ENCODE measurements around the gene ENG. TPM values are rescaled to one million over a fixed set of nuclear protein-coding genes. Genes with fewer than 3 reads are reported as not detected.

The ENG gene
- total RNA-seq, 1 experiment from 2014 or later = 12.9 TPM

DNA sequence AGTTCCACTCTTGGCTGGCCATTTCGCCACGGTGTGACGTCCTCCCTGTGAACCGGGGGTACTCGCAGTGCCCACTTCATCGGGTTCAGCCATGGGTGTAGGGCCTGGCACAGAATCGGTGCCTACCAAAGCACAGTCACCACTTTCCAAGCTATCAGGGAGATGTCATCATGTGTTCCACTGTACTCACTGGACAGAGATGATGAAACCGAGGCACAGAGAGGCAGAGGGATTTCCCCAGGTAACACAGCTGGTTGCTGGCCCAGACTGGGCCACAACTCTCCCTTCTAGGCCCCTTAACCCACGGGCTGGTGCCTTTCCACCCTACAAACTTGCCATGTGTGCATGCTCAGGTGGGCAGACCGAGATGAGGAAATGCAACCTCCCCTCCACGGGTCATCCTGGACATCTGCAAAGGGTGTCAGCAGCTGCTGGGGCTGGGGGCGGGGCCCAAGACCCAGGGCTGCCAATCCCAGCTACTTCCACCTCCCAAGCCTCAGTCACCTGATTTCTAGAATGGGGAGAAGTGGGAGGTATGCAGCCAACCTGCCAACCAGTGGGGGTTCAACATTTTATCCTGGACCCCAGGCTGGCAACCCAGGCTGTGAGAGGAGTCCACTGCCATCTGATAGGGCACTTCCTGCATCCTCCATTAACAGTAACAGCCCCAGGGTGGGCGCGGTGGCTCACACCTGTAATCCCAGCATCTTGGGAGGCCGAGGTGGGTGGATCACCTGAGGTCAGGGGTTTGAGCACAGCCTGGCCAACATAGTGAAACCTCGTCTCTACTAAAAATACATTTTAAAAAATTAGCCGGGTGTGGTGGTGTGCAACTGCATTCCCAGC is 75.1 kb downstream of the ENG start:
- DNase-seq (ENCODE audit: extremely low read depth, low read depth) = peak; percentile 52

DNA sequence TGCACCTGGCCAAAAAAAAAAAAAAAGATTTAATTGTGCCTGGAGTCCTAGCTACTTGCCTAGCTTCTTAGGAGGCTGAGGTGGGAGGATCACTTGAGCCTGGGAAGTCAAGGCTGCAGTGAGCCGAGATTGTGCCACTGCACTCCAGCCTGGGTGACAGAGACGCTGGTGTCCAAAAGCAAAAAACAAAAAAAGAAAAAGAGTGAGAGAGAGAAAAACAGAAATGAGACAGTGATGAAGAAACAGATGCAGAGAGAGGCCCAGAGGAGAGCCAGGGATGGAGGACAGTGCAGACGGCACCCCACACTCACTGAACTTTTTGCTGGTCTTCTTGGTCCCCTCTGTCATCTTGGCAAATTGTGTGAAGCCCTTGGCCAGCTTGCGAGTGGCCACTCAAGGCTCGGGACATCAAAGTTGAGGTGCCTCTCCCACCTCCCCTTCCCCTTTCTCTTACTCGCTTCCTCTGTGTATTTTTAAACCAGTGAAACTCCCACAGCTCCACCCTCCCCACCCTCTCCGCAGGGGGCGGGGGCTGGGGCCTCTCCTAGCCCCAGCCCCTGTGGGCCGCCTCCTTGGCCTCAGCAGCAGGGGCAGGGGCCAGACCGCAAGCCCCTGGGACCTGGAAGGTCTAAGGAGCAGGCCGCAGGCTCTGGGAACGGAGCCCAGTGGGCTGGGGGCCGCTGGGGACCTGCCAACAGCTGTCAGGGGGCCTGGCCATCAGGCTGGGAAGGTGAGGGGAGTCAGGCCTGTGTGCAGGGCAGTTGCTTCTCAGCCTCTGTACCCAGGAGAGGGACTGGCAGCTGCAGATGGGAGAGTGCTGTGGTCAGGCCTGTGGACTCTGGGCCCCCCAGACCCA is 76.0 kb downstream of the ENG start, which contains the start of gene SH2D3C:
Gene SH2D3C, minus strand, starts transcription at position 387 of the 856 bp plus-strand sequence. Its CDS starts 39 bp downstream, at position 348.
- no peak for DNase-seq (ENCODE audit: extremely low read depth, low read depth)

DNA sequence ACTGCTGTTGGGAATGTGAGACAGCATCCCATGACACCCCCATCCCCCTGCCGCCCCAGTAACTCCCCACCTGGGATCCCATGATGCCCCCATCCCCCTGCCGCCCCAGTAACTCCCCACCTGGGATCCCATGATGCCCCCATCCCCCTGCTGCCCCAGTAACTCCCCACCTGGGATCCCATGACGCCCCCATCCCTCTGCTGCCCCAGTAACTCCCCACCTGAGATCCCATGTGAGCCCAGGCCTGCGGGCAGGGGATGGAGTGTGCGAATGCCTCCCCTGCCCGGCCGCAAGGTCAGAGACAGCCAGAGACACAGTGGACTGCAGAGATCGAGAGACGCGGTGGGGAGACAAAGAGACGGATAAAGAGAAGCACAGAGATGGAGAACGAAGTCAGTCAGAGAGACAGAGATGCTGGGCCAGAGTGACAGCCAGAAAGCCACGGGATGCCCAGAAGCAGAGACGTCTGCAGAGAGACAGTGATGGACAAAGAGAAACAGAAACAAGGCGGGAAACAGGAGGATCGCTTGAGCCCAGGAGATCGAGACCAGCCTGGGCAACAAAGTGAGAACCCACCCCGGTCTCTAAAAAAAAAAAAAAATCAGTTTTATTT is 77.0 kb downstream of the ENG start:
- no peak for DNase-seq (ENCODE audit: extremely low read depth, low read depth)

DNA sequence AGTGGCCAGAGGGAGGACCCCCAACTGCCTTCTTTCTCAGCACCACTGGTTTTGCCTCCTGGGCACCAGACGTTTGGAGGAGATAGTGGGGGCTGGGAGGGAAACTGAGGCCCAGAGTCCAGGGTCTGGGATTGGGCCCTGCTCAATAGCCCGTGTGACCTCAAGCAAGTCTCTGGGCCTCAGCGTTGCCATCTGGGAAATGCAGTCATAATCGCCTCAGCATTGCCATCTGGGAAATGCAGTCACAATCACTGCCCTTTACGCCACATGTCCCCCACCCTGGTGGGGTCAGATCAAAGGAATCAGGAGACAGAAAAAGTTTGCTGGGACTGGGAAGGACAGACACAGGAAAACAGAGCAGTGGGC is 77.6 kb downstream of the ENG start:
- DNase-seq (ENCODE audit: extremely low read depth, low read depth) = no peak

DNA sequence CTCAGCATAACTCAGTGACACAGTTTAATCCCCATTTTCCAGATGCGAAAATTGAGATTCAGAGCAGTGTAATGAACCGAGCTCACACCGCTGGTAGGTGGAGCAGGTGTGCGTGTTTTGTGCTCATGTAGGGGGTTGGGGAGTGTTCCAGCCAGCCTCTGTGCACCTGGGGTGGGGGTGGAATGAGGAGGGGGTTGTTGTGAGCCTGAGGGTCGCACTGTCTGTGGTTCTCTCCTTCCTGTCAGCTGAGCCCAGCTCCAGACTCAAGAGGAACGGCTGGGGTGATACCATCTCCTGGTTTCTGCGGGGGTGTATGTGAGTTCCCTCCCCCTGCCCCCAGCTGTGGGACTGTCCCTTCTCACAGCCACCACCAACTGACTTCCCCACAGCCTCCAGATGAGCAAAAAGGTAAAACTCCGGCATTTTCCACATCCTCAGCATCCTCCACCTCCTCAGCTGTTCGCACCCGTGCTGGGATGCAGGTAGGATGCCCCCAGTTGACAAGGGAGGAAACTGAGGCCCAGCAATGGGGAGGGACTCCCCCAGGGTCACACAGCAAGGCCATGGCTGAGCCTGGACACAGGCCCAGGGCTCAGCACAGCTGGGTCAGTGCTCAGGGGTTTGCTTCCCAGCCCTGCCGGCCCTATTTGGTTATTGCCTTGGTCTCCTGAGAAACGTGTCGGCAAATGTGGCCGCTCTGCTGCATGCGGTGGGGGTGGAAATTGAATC is 78.1 kb downstream of the ENG start:
- DNase-seq (ENCODE audit: extremely low read depth, low read depth) = no peak

DNA sequence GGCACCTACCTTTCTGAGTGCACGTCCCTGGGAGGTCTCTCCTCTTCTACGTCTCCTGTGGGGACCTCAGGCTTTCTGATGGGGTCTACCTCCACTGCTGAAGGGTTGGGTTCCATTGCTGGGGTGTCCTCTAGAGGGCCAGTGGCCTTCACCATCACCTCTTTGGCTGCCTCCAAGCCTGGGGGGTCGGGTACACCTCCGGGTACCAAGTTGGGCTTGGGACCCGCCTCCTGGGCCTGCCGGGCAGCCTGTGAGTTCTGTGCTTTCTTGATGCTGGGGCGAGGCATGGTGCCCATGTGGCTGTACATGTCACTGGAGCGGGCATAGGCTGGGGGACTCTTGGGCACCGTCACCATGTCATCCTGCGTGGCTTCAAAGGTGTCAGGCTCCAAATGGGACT is 80.5 kb downstream of the ENG start:
- no peak for DNase-seq (ENCODE audit: extremely low read depth, low read depth)

DNA sequence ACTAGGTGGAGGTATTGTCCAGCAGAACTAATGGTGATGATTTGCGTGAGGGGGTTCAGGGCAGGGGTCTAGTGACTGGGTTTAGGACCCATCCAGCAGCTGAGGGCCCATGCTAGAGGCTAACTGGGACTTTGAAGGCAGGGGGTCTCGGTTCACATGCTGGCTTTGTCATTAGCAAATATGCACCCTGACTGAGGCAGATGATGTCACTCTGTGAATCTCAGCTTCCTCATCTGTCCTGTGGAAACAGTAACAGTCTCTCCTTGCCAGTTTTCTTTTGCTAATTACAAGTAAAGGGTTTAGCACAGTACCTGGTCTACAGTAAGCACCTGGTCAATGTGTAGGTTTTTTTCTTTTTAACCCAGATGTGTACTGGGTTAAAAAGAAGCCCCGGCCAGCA is 81.2 kb downstream of the ENG start:
- no peak for DNase-seq (ENCODE audit: extremely low read depth, low read depth)

DNA sequence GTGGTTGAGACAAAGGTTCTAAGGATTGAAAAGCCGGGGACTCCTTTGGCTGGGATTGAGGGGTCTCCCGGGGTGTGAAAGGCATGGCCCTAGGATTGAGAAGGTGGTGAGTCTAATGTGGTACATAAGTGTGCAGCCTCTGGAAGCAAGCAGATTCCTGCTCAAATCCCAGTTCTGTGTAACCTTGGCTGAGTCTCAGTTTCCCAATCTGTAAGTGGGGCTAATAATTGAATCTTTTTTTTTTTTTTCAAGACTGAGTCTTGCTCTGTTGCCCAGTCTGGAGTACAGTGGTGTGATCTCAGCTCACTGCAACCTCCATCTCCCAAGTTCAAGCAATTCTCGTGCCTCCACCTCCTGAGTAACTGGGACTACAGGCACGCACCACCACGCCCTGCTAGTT is 81.9 kb downstream of the ENG start:
- no peak for DNase-seq (ENCODE audit: extremely low read depth, low read depth)

DNA sequence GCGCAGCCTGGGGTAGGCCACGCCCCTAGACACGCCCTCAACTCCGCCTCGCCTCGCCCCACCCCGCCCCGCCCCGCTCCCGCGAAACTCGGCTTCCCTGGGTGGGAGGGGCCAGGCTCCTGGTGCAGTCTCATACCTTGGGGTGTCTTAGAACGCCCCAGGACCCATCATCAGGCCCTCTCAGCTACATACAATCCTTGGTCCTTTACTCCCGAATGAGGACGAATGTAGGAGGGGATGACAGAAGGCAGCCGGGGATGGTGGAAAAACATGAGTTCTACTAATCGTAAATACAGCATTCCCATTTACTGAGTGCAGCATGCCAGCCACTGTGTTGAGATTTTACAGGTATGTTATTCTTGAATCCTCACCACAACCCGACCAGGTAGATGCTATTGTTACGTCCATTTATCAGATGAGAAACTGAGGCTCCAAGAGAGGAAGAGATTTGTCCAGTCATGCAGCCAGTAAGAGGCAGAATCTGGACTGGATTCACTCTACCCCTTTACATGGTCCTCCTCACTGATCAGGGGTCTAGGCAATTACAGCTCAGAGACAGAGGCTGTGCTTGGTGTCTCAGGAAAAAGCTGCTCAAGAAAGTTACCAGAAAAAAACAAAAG is 82.8 kb downstream of the ENG start:
- no peak for DNase-seq (ENCODE audit: extremely low read depth, low read depth)

DNA sequence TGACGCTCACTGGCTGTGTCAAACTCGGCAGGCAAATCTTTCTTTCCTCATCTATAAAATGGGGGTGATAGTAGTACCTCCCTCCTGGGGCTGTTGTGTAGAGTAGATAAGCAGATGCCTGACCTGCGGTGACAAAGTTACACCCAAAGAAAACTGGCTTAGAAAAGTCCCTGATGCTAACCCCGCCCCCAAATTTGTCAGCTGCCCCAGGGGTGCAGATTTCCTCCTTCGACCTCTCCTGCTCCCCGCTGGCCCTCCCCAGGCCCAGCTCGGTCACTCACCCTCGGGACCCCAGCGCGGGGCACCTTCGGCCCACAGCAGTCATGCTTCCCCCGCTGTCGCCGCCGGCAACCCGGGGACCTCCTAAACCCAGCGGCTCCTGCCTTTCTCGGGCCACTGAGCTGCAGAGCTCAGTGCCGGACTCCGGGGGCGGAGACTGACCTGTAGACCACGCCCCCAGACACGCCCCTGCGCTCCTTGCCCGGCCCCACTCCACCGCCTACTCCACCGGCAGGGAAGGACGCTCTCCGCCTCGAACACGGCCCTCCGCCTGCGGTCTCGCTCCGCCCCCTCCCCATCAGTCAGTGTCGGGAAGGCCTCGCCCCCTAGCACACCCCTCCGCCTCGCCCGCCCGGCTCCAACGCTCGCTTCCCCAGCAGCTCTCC is 83.4 kb downstream of the ENG start:
- peak; percentile 97 for DNase-seq (ENCODE audit: extremely low read depth, low read depth)

DNA sequence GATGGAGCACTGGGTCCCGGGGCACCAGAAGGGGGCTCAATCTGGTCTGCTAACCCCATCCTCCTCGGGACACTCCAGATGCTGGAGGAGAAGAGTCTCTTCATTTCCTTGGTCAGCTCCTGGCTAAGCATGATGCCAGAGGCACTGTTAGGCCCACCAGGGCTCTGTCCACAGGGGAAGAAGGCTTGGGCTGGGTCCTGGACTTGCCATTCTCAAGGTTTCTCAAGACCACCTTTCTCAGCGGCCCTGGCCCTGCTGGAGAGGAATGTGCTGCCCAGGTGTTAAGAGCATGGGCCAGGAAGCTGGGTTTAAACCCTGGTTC is 83.9 kb downstream of the ENG start:
- DNase-seq (ENCODE audit: extremely low read depth, low read depth) = no peak

DNA sequence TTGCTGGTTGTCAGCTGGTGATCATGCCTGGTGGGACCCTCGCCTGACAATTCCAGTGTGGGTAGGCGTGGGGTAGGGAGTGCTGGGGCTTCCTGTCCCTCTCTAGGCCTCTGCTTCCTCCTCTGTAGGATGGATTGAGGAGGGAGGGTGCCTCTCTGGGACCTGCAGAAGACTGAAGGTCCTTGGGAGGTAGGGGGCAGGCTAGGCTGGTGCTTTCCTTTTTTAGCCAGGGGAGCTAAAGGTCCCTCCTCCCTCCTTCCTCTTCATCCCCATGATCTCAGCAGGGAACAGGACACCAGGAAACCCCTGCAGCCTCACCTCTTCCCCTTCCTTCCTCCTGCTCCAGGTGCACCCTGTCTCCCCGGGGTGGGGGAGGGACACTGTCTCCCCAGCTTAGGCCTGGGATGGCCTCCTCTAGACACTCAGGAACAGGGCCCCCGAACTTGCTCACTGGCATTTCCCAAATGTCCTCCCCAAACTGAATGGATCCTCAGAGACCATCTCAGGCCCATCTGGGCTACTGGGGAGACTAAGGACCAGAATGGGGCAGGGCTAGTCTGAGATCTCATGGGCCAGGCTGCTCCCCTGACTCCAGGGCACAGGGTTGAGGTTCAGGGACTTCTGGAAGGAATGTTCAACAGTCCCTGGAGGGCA is 84.4 kb downstream of the ENG start:
- DNase-seq (ENCODE audit: extremely low read depth, low read depth) = no peak

DNA sequence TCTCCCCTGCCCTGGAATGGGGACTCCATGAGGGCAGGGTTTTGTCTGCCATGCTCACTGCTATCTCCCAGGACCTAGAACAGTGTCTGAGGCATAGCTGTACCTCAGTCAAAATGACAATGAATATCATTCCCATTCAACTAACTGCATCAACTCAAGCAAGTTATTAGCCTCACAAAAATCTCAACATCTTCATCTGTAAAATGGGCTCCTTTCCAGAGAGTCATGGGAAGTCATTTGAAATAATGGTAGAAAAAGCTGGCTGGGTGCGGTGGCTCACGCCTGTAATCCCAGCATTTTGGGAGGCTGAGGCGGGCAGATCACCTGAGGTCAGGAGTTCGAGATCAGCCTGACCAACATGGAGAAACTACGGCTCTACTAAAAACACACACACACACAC is 85.4 kb downstream of the ENG start:
- no peak for DNase-seq (ENCODE audit: extremely low read depth, low read depth)

DNA sequence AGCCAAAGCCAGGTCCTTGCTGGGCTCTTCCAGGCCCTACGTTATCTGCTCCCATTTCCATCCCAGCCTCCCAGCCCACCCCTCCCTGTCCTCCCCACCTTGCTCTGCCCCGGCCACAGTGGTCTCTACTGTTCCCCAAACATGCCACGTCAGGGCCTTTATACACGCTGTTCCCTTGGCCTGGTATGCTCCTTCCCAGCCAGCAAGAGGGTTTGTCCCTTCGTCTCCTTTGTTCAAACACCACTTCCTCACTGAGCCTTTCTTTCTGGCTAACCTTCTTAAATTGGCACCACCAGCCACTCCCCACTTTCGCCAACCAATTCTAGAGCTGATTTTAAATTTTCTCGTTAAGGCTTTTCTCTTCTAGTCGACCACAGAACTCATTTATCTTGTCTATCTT is 85.8 kb downstream of the ENG start:
- DNase-seq (ENCODE audit: extremely low read depth, low read depth) = no peak

DNA sequence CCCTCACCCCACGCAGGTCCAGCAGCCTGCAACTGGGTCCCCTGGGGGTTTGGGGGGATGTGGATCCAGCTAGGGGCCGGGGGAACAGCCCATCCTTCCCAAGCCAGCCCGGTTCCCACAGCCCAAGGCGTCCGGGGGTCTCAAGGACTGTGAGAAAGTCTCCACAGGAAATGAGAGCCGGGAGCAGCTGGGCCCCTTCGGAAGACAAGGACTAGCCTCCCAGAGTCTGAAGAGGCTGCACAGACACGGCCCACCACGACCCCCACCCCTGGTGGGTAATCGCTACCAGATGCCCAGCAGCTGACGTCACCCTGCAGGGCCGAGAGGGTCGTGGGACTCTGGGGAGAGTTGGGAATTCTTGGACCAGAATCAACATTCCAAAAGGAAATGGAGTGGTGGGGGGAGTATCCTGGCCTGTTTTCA is 86.5 kb downstream of the ENG start:
- no peak for DNase-seq (ENCODE audit: extremely low read depth, low read depth)

DNA sequence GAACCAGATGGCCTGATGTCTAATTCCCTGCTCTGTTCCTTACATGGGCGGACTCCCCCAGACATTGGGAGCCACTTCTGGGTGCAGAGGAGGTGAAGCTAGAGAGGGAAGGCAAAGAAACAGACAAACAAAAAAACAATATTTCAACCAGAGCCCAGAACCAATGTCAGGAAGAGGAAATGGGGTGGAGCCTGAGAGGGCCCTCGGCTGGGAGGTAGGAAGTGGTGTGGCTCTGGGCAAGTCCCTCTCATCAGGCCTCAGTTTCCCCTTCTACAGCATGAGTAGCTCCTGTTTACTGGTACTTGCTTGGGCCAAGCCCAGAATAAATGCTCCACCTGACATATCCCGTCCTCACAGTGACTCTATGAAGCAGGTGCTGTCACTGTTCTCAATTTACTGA is 87.0 kb downstream of the ENG start:
- DNase-seq (ENCODE audit: extremely low read depth, low read depth) = no peak

DNA sequence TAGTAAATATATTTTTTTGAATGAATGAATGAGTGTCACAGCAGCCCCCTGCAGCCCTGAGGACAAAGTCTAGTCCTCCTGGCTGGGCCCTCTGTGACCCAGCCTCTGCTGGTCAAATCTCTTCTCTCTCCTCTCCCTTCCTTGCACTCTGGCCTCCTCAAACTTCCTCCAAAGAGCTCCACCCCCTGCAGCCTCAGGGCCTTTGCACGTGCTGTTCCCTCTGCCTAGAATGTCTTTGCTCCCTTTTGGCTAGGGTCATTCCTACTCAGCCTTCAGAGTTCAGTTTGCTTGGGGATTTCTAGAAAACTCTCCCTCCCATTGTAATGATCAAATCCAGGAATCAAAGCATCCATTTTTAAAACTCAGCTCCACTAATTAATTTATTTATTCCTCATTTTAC is 89.0 kb downstream of the ENG start:
- DNase-seq (ENCODE audit: extremely low read depth, low read depth) = no peak
